ENCODE measurements around the gene CPLANE1.

GRCh38 chr5:37146896-37147295, 102.3 kb downstream of the CPLANE1 start:
- TF ChIP-seq CTCF (IDR thresholded peaks at IDR 0.05) (no peak), POLR2A (IDR thresholded peaks at IDR 0.05) (no peak)

Data from body of pancreas (tissue), 4 donors.